ENCODE results near the gene SINHCAF. TPM values are rescaled to one million over a fixed set of nuclear protein-coding genes. Genes with fewer than 3 reads are reported as not detected.

Gene SINHCAF
- total and polyA plus RNA-seq, 2 of the 8 experiments (the other 6 are each of a cell fraction or from before 2014, with no cell fraction given) = 138 to 576 TPM

DNA sequence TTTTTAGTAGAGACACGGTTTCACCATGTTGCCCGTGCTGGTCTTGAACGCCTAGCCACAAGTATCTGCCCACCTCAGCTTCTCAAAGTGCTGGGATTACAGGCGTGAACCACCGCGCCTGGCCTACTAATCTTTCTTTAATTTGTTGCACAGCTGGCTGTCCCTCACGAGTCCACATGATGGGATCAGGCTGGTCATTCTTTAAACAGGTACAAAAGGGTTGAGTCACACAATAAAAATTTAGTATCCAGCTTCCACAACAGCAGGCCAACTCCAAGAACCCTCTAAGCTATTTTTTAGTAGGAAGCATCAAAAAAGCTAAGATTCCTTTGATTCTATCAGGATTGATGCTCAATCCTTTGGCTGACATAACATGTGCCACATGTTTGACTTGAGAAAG, 17.8 kb downstream of the SINHCAF start:
- Histone ChIP-seq H2BK120ac (replicated peaks; ENCODE audit: low read depth, low read length) (no peak overlapping the region), H3K36me3 (ENCODE audit: control insufficient read depth in 2 of 4, insufficient read depth in 4 of 4, low read length in 3 of 4) (peaks cover 16 to 44% (median 22%) of the 10 kb centered on the region in 4 experiments), H3K23me2 (ENCODE audit: low read depth, low read length) (no peaks in the 10 kb centered on the region), H3K4ac (replicated peaks; ENCODE audit: insufficient read length, low read depth, low read length) (no peak overlapping the region), H3K14ac (ENCODE audit: insufficient read length) (no peak overlapping the region), H3K27me3 (replicated peaks in 1 of 4; ENCODE audit: control insufficient read depth in 3 of 4, extremely low read depth in 1 of 4, insufficient read depth in 3 of 4, low read length in 3 of 4) (no peaks in the 10 kb centered on the region), H3K9me3 (ENCODE audit: insufficient read depth in 2 of 2, low read depth in 1 of 2, low read length in 1 of 2) (no peaks in the 10 kb centered on the region), H4K91ac (replicated peaks; ENCODE audit: insufficient read length, low read length) (no peak overlapping the region), H4K8ac (ENCODE audit: extremely low read depth, insufficient read depth, low read length) (no peak overlapping the region), H3K27ac (ENCODE audit: low read depth, low read length) (no peak overlapping the region), H2BK12ac (ENCODE audit: low read depth, low read length) (no peak overlapping the region), H3K18ac (ENCODE audit: extremely low read depth, low read length) (no peak overlapping the region), H3K4me2 (ENCODE audit: insufficient read depth in 1 of 2, low read depth in 2 of 2, low read length in 2 of 2) (no peak overlapping the region; a peak in 1 of 4 replicates), H4K5ac (ENCODE audit: insufficient read length, low read depth, low read length) (no peak overlapping the region), H2BK20ac (ENCODE audit: low read length) (no peak overlapping the region), H2BK5ac (ENCODE audit: low read depth, low read length) (no peak overlapping the region), H3K4me1 (replicated peaks in 1 of 4; ENCODE audit: control insufficient read depth in 3 of 4, insufficient read depth in 4 of 4, low read length in 3 of 4) (peaks cover 2 to 22% (median 8%) of the 10 kb centered on the region in 4 experiments; a peak in 5 of 7 replicates), H4K20me1 (replicated peaks in 1 of 2; ENCODE audit: control insufficient read depth in 1 of 2, insufficient read depth in 2 of 2, low read length in 2 of 2) (peaks cover 68 to 74% of the 10 kb centered on the region in 2 experiments), H2AK5ac (ENCODE audit: low read depth, low read length) (no peak overlapping the region), H3K23ac (ENCODE audit: insufficient read length) (no peak overlapping the region), H2BK15ac (ENCODE audit: low read length) (no peak overlapping the region), H3K79me2 (ENCODE audit: control insufficient read depth in 1 of 2, insufficient read depth in 2 of 2, low read length in 2 of 2) (peaks cover 94 to 100% of the 10 kb centered on the region in 2 experiments), H3K79me1 (ENCODE audit: low read depth, low read length) (peaks cover 12% of the 10 kb centered on the region), H3K56ac (replicated peaks; ENCODE audit: insufficient read length, low read depth, low read length) (no peak overlapping the region), H2AFZ (ENCODE audit: low read length) (no peak overlapping the region), H3K4me3 (ENCODE audit: extremely low read depth in 1 of 4, insufficient read depth in 2 of 4, low read depth in 3 of 4, low read length in 4 of 4) (no peak overlapping the region), H3K9ac (replicated peaks in 1 of 4; ENCODE audit: extremely low read depth in 1 of 4, low read depth in 3 of 4, low read length in 3 of 4) (no peak overlapping the region)
- ChIA-PET CTCF (ENCODE audit: partially characterized antibody) (interaction anchor here (1.1 to 1.4 kb wide), 4 partner anchors 9 to 114 kb away, joined by 3 to 5 read pairs (median 4); no protein-coding TSS in a partner anchor), POLR2A (ENCODE audit: partially characterized antibody) (interaction anchor here (1.1 to 4.5 kb wide), 10 partner anchors 8 to 78 kb away, joined by 3 to 23 read pairs (median 7); partner anchors contain the start of gene SINHCAF)
- FAIRE-seq = no peak
- no peak for DNase-seq (ENCODE audit: low read depth in 1 of 2, low spot score in 2 of 2)
- 88% methylated on average over 7 of the region's 7 CpGs; no CpG with 5 or more reads in 1 of the 2 experiments for WGBS, 2 experiments (ENCODE audit: extremely low coverage in 1 of 2, insufficient coverage in 1 of 2, insufficient read length in 1 of 2, insufficient replicate concordance in 2 of 2, low coverage in 1 of 2, low lambda C conversion rate in 2 of 2, missing lambda C conversion rate in 1 of 2)
- TF ChIP-seq GABPA (IDR thresholded peaks at IDR 0.05; ENCODE audit: borderline replicate concordance, insufficient read depth, low read length) (no peak), RAD21 (IDR thresholded peaks at IDR 0.05 in 1 of 2, conservative IDR thresholded peaks at IDR 0.05 in 1 of 2; ENCODE audit: low read depth in 2 of 2, low read length in 2 of 2) (no peak), MAX (IDR thresholded peaks at IDR 0.05) (no peak), EGR1 (IDR thresholded peaks at IDR 0.05; ENCODE audit: borderline replicate concordance, low read depth, low read length) (no peak), POU5F1 (IDR thresholded peaks at IDR 0.05; ENCODE audit: low read depth, low read length) (no peak), CBX5 (IDR thresholded peaks at IDR 0.05; ENCODE audit: low read depth, low read length) (no peak), CTBP2 (IDR thresholded peaks at IDR 0.05; ENCODE audit: borderline replicate concordance, insufficient read depth, insufficient read length, low read length) (no peak), KDM5A (IDR thresholded peaks at IDR 0.05; ENCODE audit: low read length) (no peak), GTF2F1 (IDR thresholded peaks at IDR 0.05; ENCODE audit: borderline replicate concordance, low read depth, low read length) (no peak), YY1 (IDR thresholded peaks at IDR 0.05; ENCODE audit: low read depth, low read length) (no peak), RBBP5 (IDR thresholded peaks at IDR 0.05; ENCODE audit: borderline replicate concordance, low read depth, low read length) (no peak), TAF1 (IDR thresholded peaks at IDR 0.05; ENCODE audit: low read depth, low read length) (no peak), RFX5 (IDR thresholded peaks at IDR 0.05; ENCODE audit: borderline replicate concordance, low read depth, low read length) (no peak)
